Stimulated activated CD4-positive, alpha-beta T cell treated with anti-CD3 and anti-CD28 coated beads, Interleukin-15, amount 100 ng/mL, for 1 hour (primary cell): Measurements from ENCODE around the gene PCBP3.

Source experiments
- DNase-seq, 2 donors: peaks; one replicate each; pipeline ENCODE4 v3.0.0-alpha.2; 2020; ENCODE audit warnings: low read depth in 1 of 2, low spot score in 1 of 2

PCBP3 gene

GRCh38 chr21:45902292-45902995 lies 258.9 kb downstream of the PCBP3 start:
- DNase-seq: no peak

GRCh38 chr21:45905196-45905595 lies 261.7 kb downstream of the PCBP3 start:
- no peak for DNase-seq

- DNase-seq: no peak
Measured at GRCh38 chr21:45906196-45906805, 262.8 kb downstream of the PCBP3 start.

DNA sequence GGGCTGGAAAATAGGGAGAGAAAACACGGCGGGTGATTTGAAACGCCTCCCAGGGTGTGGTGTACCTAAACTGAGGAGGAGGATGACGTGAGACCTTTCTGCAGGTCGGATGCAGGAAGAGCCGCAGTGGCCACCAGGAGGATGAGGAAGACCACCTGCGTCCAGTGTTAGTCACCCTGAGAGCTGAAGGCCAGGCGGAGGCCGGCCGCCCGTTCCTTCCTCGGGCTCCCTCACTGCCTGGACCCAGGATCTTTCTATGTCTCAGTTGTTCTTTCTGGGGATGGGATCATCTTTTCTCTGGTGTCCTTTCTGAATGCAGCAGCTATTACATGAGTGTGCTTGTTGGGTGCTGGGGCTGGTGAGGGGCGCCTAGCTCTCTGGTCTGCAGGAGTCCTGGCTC lies 263.3 kb downstream of the PCBP3 start:
- no peak for DNase-seq

DNA sequence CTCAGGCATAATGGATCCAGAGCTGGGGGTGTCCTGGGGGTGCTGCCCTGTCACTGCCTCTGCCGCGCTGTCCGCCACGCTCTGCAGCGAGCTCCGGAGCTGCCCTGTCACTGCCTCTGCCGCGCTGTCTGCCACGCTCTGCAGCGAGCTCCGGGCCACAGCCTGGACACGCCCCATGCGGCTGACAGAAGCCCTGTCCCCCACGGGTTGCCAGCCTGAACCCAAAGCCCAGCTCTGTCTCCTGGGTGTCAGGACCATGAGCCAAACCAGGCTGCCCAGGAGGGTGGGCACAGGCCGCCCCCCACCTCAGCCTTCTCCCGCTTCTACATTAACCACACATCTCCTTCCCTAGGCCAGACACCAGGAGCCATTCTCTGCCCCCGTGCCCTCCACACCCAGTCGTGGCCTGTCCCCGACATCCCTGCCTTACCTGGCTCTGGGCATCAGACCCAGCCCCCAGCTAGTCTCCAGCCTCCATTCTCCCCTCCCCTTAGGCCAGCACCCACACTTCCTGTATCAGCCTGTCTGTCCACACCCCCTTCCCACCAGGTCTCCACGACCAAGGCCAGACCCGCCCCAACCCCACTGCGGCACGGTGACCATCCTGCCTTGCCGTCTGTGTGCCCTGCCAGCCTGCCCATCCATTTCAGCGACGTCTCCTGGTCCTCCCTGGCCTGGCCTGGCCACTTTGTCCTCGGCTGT lies 265.2 kb downstream of the PCBP3 start:
- DNase-seq: no peak

- no peak for DNase-seq
Measured at GRCh38 chr21:45909238-45909988, 265.9 kb downstream of the PCBP3 start.

- no peak for DNase-seq
Measured at GRCh38 chr21:45910155-45910547, 266.6 kb downstream of the PCBP3 start.

DNA sequence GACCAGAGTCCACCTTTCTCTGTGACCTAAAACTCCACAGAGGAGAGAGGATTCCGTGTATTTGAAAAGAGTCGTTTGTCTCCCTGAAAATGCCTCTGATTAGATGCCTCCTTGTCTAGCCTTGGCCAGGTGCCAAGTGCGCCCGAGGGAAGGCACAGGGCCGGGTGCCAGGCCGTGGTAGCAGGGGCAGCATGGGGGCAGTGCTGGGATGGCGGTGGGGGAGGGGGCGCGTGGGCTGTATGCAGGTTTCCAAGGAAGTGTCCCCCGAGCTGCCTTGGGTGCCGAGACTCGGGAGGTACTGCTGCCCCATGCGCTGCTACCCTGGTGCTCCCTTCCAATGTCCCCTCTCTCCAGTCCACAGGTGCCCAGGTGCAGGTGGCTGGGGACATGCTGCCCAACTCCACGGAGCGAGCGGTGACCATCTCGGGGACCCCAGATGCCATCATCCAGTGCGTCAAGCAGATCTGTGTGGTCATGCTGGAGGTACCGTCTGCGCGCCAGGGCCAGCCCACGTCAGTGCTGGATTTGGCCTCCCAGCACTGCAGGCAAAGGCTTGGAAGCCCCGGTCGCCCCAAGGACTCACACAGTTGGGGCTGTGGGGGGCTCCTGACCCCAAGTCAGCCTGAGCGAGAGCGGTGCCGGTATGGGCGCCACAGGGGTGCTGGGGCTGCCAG lies 267.2 kb downstream of the PCBP3 start:
- no peak for DNase-seq

GRCh38 chr21:45911806-45912325 lies 268.3 kb downstream of the PCBP3 start:
- no peak for DNase-seq

GRCh38 chr21:45912611-45913417 lies 269.3 kb downstream of the PCBP3 start:
- no peak for DNase-seq

GRCh38 chr21:45913418-45913765 lies 269.9 kb downstream of the PCBP3 start:
- no peak for DNase-seq

- DNase-seq: no peak
Measured at GRCh38 chr21:45913886-45914285, 270.4 kb downstream of the PCBP3 start.

DNA sequence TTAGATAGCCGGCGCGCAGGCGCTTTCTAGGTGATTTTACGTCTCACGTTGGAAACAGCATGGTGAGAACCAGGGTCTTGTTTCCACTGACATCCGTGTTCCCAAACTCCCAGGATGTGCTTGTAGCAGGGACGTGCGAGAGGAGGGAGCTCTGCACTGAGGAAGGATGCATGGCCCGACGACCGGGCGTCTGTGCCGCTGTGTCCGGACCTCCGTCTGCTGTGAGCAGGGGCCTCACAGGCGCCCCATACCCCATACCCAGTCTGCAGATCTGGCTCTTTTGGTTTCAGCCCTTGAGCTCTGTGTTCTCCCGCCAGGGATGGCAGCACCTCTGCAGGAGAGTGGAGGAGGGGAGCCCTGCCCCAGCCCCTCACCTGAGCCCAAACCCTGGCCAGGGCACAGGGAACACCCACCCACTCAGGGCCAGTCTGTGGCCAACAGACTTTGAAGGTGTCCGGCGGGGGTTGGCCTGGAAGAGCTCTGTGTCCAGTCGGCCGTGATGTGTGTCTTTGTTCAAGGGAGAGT lies 270.9 kb downstream of the PCBP3 start:
- no peak for DNase-seq

DNA sequence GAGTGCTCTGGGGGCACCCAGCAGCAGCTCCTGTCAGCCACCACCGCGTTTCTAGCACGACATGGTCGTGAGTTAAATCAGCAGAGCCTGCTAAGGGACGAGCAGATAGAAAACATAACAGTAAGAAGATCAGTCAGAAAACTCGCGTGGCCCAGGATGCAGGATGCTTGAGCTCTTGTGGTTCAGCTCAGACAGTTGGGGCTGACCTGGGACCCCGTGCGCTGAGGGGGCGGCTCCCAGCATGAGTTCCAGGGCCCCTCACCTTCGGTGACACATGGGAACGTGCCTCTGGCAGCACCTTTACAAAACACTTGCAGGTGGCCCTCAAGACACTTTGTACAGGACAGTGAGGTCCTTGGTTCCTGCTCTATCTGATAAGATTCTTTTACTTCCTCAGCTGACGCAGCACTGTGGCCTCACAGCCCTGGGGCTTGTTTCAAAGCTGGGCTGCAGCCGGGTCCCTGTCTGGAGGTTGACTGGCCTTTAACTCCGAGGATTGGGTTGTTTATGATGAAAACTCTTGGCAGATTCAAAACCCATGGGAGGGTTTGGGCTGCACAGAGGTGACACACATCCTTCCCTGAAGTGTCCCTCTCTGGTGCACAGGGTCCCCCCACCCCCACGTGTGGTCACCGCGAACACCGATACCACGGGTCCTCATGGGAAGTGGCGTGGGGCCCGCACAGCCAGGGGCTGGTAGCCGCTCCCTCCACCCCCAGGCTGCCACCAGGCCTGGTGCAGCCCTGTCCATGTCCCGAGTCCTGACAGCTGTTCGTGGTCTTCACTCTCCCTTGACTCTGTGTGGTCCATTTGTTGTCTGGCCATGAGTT lies 272.7 kb downstream of the PCBP3 start:
- no peak for DNase-seq

DNA sequence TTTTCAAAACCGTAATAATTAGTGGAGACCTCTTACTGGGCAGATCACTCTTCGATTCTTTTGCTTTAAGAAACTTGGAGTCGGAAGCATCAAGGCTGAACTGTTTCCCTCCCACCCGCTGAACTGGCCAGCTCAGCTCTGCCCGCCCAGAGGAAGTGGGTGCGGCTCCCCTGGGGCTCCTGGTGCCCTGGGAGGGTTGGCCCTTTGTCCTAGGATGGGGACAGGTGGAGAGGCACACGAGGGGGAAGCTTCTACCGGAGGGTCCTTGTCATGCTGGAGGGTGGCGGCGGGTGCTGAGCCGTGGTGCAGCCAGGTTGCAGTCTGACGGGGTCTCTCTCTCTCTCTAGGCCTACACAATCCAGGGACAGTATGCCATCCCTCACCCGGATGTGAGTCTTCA lies 273.7 kb downstream of the PCBP3 start:
- no peak for DNase-seq

GRCh38 chr21:45918011-45918410 lies 274.5 kb downstream of the PCBP3 start:
- DNase-seq: no peak

DNA sequence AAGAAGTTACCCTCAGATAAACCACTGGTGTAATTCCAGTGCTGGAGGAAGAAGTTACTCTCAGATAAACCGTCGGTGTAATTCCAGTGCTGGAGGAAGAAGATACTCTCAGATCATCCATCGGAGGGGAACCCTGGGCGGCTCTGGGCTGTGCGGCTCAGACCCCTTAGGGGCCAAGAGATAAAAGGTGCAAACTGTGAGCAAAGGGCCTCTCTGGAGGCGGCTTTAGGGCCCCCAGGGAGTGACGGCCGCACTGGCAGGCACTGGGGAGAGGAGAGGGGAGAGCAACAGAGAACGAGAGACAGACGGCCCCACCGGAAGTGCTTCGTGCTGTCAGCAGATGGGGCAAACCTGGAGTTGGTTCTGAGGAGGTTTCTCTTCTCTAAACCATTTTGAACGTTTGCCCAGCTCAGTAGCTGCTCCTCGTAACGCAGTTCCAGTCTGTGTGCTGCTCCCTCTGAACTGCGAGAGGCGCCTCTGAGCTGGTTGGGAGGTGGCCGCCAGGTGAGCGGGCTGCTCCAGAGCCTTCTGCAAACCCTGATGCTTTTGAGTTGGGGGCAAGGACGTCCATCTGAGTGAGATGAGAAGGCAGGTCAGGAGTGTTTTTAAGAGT lies 275.4 kb downstream of the PCBP3 start:
- no peak for DNase-seq

DNA sequence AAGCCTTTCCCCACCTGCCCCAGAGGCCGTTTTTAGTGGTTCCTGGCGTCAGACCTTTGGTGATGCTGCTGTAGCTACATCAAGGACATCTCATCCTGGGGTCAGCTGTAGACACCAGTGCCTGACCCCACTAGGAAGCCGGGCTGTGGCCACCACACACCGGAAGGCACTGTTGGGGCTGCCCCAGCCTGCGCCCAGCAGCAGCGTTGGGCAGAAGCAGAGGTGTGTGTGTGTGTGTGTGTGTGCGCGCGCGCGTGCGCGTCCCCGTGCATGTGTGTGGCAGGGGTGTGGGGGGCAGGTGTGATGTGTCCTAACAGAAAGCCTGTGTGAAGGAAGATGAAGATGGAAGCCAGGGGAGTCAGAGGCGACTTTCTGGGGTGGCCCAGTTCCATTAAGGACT lies 276.1 kb downstream of the PCBP3 start:
- DNase-seq: no peak
